Peyer's patch (tissue), 4 donors: ENCODE measurements around the gene PPP2R3C. TPM values are rescaled to one million over a fixed set of nuclear protein-coding genes. Genes with fewer than 3 reads are reported as not detected.

Experiments used
- DNase-seq, 3 donors: peaks; one replicate each; pipeline ENCODE4 v3.0.0-alpha.2; 2017 to 2019
- H3K27ac ChIP-seq, 4 donors: fragments of 200-600 bp; sonication (generic); one replicate each; pipeline ENCODE4 v1.5.1; 2016 to 2019
- H3K27me3 ChIP-seq, 2 donors: fragments of 200-600 bp; sonication (generic); one replicate each; pipeline ENCODE4 v1.5.1; 2019
- H3K36me3 ChIP-seq, 3 donors: fragments of 200-600 bp; sonication (generic); one replicate each; pipeline ENCODE4 v1.5.1; 2016 to 2019
- H3K4me1 ChIP-seq, 4 donors: fragments of 200-600 bp; sonication (generic); one replicate each; pipeline ENCODE4 v1.5.1; 2016 to 2019
- H3K4me3 ChIP-seq, 4 donors: fragments of 200-600 bp; sonication (generic); 1 replicate in 3 of 4; 2 replicates in 1 of 4; pipeline ENCODE4 v1.5.1; 2016 to 2019; ENCODE audit warnings: mild to moderate bottlenecking in 1 of 4
- H3K9me3 ChIP-seq, 4 donors: fragments of 200-600 bp; sonication (generic); one replicate each; pipeline ENCODE4 v1.5.1; 2016 to 2019; ENCODE audit warnings: mild to moderate bottlenecking in 1 of 4
- POLR2A ChIP-seq, 2 donors: fragments of 450-650 bp; IDR thresholded peaks; one replicate each; pipeline ENCODE4 v1.5.1; 2017; ENCODE audit warnings: antibody characterized with exemption in 2 of 2, mild to moderate bottlenecking in 2 of 2, moderate library complexity in 2 of 2
- total RNA-seq, 4 donors: library from RNA; depleted of rRNA; stranded (reverse); fragments of >200 nt; gene quantifications; one replicate each; pipeline ENCODE4 v1.1.0, GENCODE V29; 2016
- TF ChIP-seq, protein P1 (sequence below), 6 experiments: fragments of 450-650 bp in 4 of 6; fragments of 200-600 bp in 2 of 6; sonication (generic) in 1 of 6; IDR thresholded peaks; one replicate each; pipeline ENCODE4 v1.5.1; 2017 to 2019; ENCODE audit warnings: antibody characterized with exemption in 6 of 6, mild to moderate bottlenecking in 3 of 6, moderate library complexity in 1 of 6

PPP2R3C gene
- total RNA-seq, 4 donors from 2014 or later = 20.1 to 44.6 (median 33.6) TPM

DNA sequence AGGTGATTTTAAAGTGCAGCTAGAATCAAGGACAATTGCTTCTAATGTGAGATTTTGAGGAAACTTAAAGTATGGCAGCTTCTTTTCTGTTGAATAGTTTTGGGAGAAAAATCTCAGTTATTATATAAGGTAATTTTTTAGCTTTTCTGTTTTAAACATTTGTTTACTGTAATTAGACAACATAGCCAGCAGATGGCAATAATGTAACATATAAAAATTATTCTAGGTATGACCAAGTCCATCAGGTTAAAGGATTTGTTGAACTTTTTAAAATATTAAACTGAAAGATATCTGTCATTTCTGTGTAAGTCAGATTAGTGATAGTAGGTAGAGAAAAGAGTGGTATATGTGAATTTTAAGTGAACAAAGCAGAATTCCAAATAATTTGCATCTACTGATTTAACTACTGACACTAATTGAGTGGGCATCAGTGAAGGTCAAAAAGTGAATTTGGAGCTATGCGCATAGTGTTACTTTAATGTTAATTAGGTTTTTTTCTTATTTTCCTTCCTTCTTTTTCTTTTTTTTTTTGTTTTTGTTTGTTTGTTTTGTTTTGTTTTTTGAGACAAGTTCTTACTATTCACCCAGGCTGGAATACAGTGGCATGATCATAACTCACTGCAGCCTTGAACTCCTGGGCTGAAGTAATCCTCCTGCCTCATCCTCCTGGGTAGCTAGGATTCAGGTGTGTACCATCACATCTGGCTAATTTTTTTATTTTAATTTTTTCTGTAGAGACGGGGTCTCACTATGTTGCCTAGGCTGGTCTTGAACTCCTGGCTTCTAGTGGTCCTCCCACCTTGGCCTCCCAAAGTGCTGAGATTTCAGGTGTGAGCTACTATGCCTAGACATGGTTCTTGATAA, 19.2 kb upstream of the PPP2R3C start:
- Histone ChIP-seq H3K9me3 (no peaks in the 10 kb centered on the region), H3K27me3 (no peaks in the 10 kb centered on the region), H3K4me1 (no peaks in the 10 kb centered on the region), H3K27ac (no peak overlapping the region), H3K4me3 (no peak overlapping the region), H3K36me3 (peaks cover 0 to 15% (median 0%) of the 10 kb centered on the region in 3 donors)
- TF ChIP-seq POLR2A (IDR thresholded peaks at IDR 0.05) = no peak
- TF ChIP-seq, protein P1, sequence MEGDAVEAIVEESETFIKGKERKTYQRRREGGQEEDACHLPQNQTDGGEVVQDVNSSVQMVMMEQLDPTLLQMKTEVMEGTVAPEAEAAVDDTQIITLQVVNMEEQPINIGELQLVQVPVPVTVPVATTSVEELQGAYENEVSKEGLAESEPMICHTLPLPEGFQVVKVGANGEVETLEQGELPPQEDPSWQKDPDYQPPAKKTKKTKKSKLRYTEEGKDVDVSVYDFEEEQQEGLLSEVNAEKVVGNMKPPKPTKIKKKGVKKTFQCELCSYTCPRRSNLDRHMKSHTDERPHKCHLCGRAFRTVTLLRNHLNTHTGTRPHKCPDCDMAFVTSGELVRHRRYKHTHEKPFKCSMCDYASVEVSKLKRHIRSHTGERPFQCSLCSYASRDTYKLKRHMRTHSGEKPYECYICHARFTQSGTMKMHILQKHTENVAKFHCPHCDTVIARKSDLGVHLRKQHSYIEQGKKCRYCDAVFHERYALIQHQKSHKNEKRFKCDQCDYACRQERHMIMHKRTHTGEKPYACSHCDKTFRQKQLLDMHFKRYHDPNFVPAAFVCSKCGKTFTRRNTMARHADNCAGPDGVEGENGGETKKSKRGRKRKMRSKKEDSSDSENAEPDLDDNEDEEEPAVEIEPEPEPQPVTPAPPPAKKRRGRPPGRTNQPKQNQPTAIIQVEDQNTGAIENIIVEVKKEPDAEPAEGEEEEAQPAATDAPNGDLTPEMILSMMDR (IDR thresholded peaks at IDR 0.05) = peak in 4 of 6 experiments; percentile 33 to 78 (median 62)
- no peak for DNase-seq

DNA sequence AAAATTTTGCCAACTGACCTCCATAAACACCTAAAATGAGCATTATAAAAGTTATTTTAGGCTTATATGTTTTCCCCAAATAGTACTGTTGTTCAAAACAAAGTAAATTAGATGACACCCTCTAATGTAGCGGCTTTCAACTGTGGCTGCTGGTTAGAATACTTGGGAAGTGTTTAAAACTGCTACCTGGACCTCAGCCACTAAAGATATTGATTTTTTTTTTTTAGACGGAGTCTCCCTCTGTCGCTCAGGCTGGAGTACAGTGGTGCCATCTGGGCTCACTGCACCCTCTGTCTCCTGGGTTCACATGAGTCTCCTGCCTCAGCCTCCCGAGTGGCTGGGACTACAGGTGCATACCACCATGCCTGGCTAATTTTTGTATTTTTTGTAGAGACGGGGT, 16.8 kb upstream of the PPP2R3C start:
- Histone ChIP-seq H3K4me1 (no peaks in the 10 kb centered on the region), H3K27me3 (no peaks in the 10 kb centered on the region), H3K4me3 (no peak overlapping the region), H3K27ac (no peak overlapping the region), H3K36me3 (peaks cover 0 to 22% (median 0%) of the 10 kb centered on the region in 3 donors), H3K9me3 (no peaks in the 10 kb centered on the region)
- DNase-seq = no peak
- TF ChIP-seq POLR2A (IDR thresholded peaks at IDR 0.05) = no peak
- TF ChIP-seq, protein P1 (IDR thresholded peaks at IDR 0.05) = no peak

DNA sequence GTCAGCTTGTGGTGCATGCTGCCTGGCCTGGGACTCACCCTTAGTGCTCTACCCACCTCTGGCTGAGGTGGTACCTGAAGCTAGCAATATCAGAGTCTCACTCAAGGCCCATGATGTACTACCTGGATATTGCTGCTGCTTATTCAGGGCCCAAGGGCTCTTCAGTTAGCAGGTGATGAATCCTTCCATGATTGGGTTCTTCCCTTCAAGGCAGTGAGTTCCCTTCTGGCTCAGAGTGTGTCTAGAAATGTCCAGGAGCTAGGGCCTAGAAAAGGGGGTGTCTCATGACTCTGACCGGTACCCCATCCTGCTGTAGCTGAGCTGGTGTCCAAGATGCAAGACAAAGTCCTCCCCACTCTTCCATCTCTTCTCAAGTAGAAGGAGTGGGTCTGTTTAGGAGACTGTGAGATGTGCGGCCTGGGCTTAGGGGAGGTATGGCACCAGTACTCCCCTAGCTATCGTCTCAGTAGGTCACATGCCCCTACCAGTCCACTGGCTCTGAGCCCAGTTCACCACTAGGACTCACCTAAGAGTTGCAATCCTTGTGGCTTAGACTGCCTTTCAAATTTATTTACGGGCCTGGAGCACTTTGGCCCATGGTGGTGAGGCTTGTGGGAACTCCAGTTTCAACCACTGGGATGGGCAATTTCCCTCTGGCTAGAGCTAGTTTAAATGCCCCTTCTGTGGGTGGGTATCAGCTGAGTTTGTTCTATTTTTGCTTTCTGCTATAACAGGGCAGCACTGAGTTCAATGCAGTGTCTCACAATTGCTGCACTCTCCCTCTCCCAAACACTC, 12.7 kb upstream of the PPP2R3C start:
- Histone ChIP-seq H3K4me3 (no peak overlapping the region), H3K27me3 (no peaks in the 10 kb centered on the region), H3K9me3 (no peaks in the 10 kb centered on the region), H3K4me1 (no peaks in the 10 kb centered on the region), H3K36me3 (peaks cover 0 to 20% (median 0%) of the 10 kb centered on the region in 3 donors), H3K27ac (no peak overlapping the region)
- DNase-seq = no peak
- no peak for TF ChIP-seq POLR2A (IDR thresholded peaks at IDR 0.05)

DNA sequence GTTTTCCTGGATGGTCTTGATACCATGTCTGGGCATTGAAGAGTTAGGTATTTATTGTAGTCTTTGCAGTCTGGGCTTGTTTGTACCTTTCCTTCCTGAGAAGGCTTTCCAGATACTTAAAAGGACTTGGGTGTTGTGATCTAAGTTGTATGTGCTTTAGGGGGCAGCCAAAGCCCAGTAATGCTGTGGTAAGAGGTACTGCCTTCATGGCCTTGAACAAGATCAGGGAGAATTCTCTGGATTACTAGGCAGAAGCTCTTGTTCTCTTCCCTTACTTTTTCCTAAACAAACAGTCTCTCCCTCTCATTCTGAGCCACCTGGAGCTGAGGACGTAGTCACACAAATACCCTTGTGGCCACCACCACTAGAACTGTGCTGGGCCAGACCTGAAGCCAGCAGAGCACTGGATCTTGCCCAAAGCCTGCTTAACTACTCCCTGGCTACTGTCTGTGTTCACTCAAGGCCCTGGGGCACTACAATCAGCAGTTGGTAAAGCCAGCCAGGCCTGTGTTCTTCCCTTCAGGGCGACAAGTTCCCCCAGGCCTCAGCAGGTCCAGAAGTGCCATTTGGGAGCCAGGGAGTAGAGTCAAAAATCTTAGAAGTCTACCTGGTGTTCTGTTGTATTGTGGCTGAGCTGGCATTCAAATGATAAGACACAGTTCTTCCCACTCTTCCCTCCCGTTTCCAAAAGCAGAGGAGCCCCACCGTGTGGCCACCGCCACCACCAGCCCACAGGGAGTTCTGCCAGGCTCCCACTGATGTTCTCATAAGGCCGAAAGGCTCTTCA, 11.9 kb upstream of the PPP2R3C start:
- H3K36me3 ChIP-seq = peaks cover 0 to 20% (median 0%) of the 10 kb centered on the region in 3 donors
- no peaks in the 10 kb centered on the region for H3K4me1 ChIP-seq
- H3K4me3 ChIP-seq = no peak overlapping the region
- H3K9me3 ChIP-seq = no peaks in the 10 kb centered on the region
- H3K27me3 ChIP-seq = no peaks in the 10 kb centered on the region
- no peak for DNase-seq
- no peak overlapping the region for H3K27ac ChIP-seq
- TF ChIP-seq, protein P1 (IDR thresholded peaks at IDR 0.05) = no peak
- no peak for TF ChIP-seq POLR2A (IDR thresholded peaks at IDR 0.05)

DNA sequence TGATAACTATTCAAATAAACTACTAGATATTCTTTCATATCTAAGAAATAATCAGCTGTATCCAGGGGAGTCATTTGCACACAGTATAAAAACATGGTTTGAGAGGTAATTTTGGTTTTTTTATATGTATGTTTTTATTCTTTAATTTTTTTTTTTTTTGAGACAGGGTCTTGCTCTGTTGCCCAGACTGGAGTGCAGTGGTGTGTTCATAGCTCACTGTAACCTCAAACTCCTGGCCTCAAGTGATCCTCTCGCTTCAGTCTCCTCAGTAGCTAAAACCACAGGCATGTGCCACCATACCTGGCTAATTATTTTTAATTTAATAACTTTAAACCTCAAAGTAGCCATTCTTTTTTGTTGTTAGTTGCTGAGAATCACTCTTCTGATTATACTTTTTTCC, 2.3 kb upstream of the PPP2R3C start:
- H3K36me3 ChIP-seq = no peaks in the 10 kb centered on the region
- DNase-seq = no peak
- H3K27me3 ChIP-seq = no peaks in the 10 kb centered on the region
- H3K4me1 ChIP-seq = peaks cover 0 to 16% (median 5%) of the 10 kb centered on the region in 4 donors
- TF ChIP-seq, protein P1 (IDR thresholded peaks at IDR 0.05) = no peak
- TF ChIP-seq POLR2A (IDR thresholded peaks at IDR 0.05) = no peak
- H3K27ac ChIP-seq = no peak overlapping the region
- peak overlapping the region in 1 of 4 donors; percentile 81 for H3K4me3 ChIP-seq
- H3K9me3 ChIP-seq = no peaks in the 10 kb centered on the region
